HepG2 (cell line): ENCODE results near the gene MYD88. TPM values are rescaled to one million over a fixed set of nuclear protein-coding genes. Genes with fewer than 3 reads are reported as not detected.

Experiments
- CENPT ChIP-seq: sonication (generic); formaldehyde crosslinking; IDR thresholded peaks from 2 replicates; pipeline ENCODE4 v1.8.0; 2022; ENCODE audit warnings: low read depth, mild to moderate bottlenecking, moderate library complexity, missing genetic modification reagents
- HNRNPLL ChIP-seq: fragments of 200-400 bp; formaldehyde crosslinking; IDR thresholded peaks from 2 replicates; pipeline ENCODE4 v1.6.1; 2017; ENCODE audit warnings: mild to moderate bottlenecking, low read depth, low read length; ENCODE audit not compliant: poor library complexity, severe bottlenecking
- JARID2 ChIP-seq: sonication (generic); formaldehyde crosslinking; IDR thresholded peaks from 2 replicates; pipeline ENCODE4 v1.8.1; 2023; ENCODE audit warnings: missing genetic modification reagents, inconsistent platforms; ENCODE audit not compliant: insufficient replicate concordance
- MBD4 ChIP-seq: IDR thresholded peaks from 2 replicates; pipeline ENCODE4 v1.6.1; 2012; ENCODE audit warnings: low read length, inconsistent platforms, borderline replicate concordance
- NCOA1 ChIP-seq: sonication (generic); formaldehyde crosslinking; IDR thresholded peaks from 2 replicates; pipeline ENCODE4 v1.9.0; 2021; ENCODE audit warnings: missing genetic modification reagents
- NR2F2 ChIP-seq: IDR thresholded peaks from 2 replicates; pipeline ENCODE4 v1.6.1; 2012; ENCODE audit warnings: low read depth, inconsistent platforms, borderline replicate concordance
- PTBP1 ChIP-seq: fragments of 200-400 bp; formaldehyde crosslinking; IDR thresholded peaks from 2 replicates; pipeline ENCODE4 v1.6.1; 2018; ENCODE audit warnings: low read length, low read depth; ENCODE audit not compliant: poor library complexity, severe bottlenecking
- SMAD1 ChIP-seq: sonication (generic); formaldehyde crosslinking; IDR thresholded peaks from 2 replicates; pipeline ENCODE4 v1.4.0; 2020; ENCODE audit warnings: missing genetic modification reagents, low read depth, mild to moderate bottlenecking, borderline replicate concordance
- ZBTB33 ChIP-seq: sonication (generic); formaldehyde crosslinking; IDR thresholded peaks from 2 replicates; pipeline ENCODE4 v1.4.0; 2020; ENCODE audit warnings: missing genetic modification reagents
- ZEB1 ChIP-seq: IDR thresholded peaks from 2 replicates; pipeline ENCODE4 v1.6.1; 2012; ENCODE audit warnings: mild to moderate bottlenecking, low read depth, inconsistent platforms; ENCODE audit not compliant: insufficient replicate concordance
- ZMAT3 ChIP-seq: sonication (generic); formaldehyde crosslinking; conservative IDR thresholded peaks from 2 replicates; pipeline ENCODE4 v1.7.0; 2021; ENCODE audit warnings: missing genetic modification reagents
- ZNF20 ChIP-seq: sonication (generic); formaldehyde crosslinking; IDR thresholded peaks from 2 replicates; pipeline ENCODE4 v1.4.0; 2020; ENCODE audit warnings: mild to moderate bottlenecking, moderate library complexity, missing genetic modification reagents
- ZNF225 ChIP-seq: sonication (generic); formaldehyde crosslinking; IDR thresholded peaks from 2 replicates; pipeline ENCODE4 v1.4.0; 2020; ENCODE audit warnings: mild to moderate bottlenecking, missing genetic modification reagents
- ZNF235 ChIP-seq: sonication (generic); formaldehyde crosslinking; IDR thresholded peaks from 2 replicates; pipeline ENCODE4 v1.8.1; 2023; ENCODE audit warnings: mild to moderate bottlenecking, missing genetic modification reagents, borderline replicate concordance
- ZNF276 ChIP-seq: sonication (generic); formaldehyde crosslinking; IDR thresholded peaks from 2 replicates; pipeline ENCODE4 v1.4.0; 2020; ENCODE audit warnings: mild to moderate bottlenecking, low read depth, missing genetic modification reagents
- ZNF354B ChIP-seq: sonication (generic); formaldehyde crosslinking; IDR thresholded peaks from 2 replicates; pipeline ENCODE4 v1.8.0; 2022; ENCODE audit warnings: mild to moderate bottlenecking, missing genetic modification reagents
- ZNF510 ChIP-seq: sonication (generic); formaldehyde crosslinking; IDR thresholded peaks from 2 replicates; pipeline ENCODE4 v1.4.0; 2020; ENCODE audit warnings: low read depth, mild to moderate bottlenecking, missing genetic modification reagents
- ZNF546 ChIP-seq: sonication (generic); formaldehyde crosslinking; conservative IDR thresholded peaks from 2 replicates; pipeline ENCODE4 v1.8.1; 2023; ENCODE audit warnings: mild to moderate bottlenecking, missing genetic modification reagents
- ZNF572 ChIP-seq: sonication (generic); formaldehyde crosslinking; IDR thresholded peaks from 2 replicates; pipeline ENCODE4 v1.5.1; 2020; ENCODE audit warnings: mild to moderate bottlenecking, missing genetic modification reagents
- ZNF639 ChIP-seq: conservative IDR thresholded peaks from 2 replicates; pipeline ENCODE4 v1.6.1; 2018; ENCODE audit warnings: missing genetic modification reagents
- ZNF724P ChIP-seq: sonication (generic); formaldehyde crosslinking; IDR thresholded peaks from 2 replicates; pipeline ENCODE4 v1.8.0; 2022; ENCODE audit warnings: missing genetic modification reagents, borderline replicate concordance
- ZNF781 ChIP-seq: sonication (generic); formaldehyde crosslinking; IDR thresholded peaks from 2 replicates; pipeline ENCODE4 v1.5.1; 2020; ENCODE audit warnings: borderline replicate concordance, mild to moderate bottlenecking, missing genetic modification reagents; ENCODE audit errors: not compliant biosample characterization
- ZNF83 ChIP-seq: sonication (generic); formaldehyde crosslinking; IDR thresholded peaks from 2 replicates; pipeline ENCODE4 v1.4.0; 2020; ENCODE audit warnings: missing genetic modification reagents, mild to moderate bottlenecking, borderline replicate concordance
- ZSCAN25 ChIP-seq: sonication (generic); formaldehyde crosslinking; IDR thresholded peaks from 2 replicates; pipeline ENCODE4 v1.8.0; 2022; ENCODE audit warnings: mild to moderate bottlenecking, missing genetic modification reagents
- polyA plus RNA-seq, 8 experiments: library from polyadenylated mRNA; depleted of rRNA in 3 of 8; stranded (reverse) in 7 of 8; unstranded in 1 of 8; fragments of >200 nt; fragmentation: Illumina TruSeq in 4 of 8; extraction: Trizol in 4 of 8; gene quantifications; 2 replicates each; pipeline versions ENCODE4 v1.2.1 to v1.2.3, GENCODE V29; 2011 to 2016; ENCODE audit warnings: low read depth in 4 of 8, missing spikeins in 1 of 8, mixed read lengths in 1 of 8; ENCODE audit not compliant: insufficient read depth in 1 of 8
- total RNA-seq, 5 experiments: library from RNA; depleted of rRNA; stranded (reverse); fragments of >200 nt; fragmentation: Illumina TruSeq; extraction: Trizol; gene quantifications; 2 replicates each; pipeline ENCODE4 v1.2.3, GENCODE V29; 2016; ENCODE audit warnings: low read depth in 1 of 5

The MYD88 gene
- total and polyA plus RNA-seq, 2 of the 13 experiments (the other 11 are each of a cell fraction or from before 2014, with no cell fraction given) = 7.6 to 32.7 TPM

- TF ChIP-seq ZNF639 (CRISPR knock-in tag) (no peak), ZNF225 (CRISPR knock-in tag) (no peak), ZNF276 (CRISPR knock-in tag) (peak; percentile 28; the same call in 1 of the 2 replicates), HNRNPLL (peak; percentile 76), PTBP1 (no peak), MBD4 (no peak), ZNF781 (no peak), SMAD1 (CRISPR knock-in tag) (0 out of 2 replicates have a peak, but pooled peaks have one; percentile 13), ZEB1 (no peak), ZNF235 (CRISPR knock-in tag) (peak; percentile 81; the same call in 1 of the 2 replicates), CENPT (CRISPR knock-in tag) (peak; percentile 73; the same call in 1 of the 2 replicates), ZNF572 (no peak), ZBTB33 (CRISPR knock-in tag) (no peak), ZNF20 (CRISPR knock-in tag) (no peak), ZNF83 (0 out of 2 replicates have a peak, but pooled peaks have one; percentile 21), ZNF724P (CRISPR knock-in tag) (peak; percentile 30; the same call in 1 of the 2 replicates), ZSCAN25 (CRISPR knock-in tag) (peak; percentile 84; the same call in 1 of the 2 replicates), ZNF354B (CRISPR knock-in tag) (no peak), ZNF510 (CRISPR knock-in tag) (no peak), JARID2 (no peak), NCOA1 (CRISPR knock-in tag) (0 out of 2 replicates have a peak, but pooled peaks have one; percentile 67), ZNF546 (peak; percentile 86), ZMAT3 (CRISPR knock-in tag) (0 out of 2 replicates have a peak, but pooled peaks have one; percentile 8), NR2F2 (no peak)
Measured at GRCh38 chr3:38136777-38137614, 1.5 kb upstream of the MYD88 start, which contains the start of gene ACAA1 (continued).
